B cell (primary cell): Measurements from ENCODE around the gene TTYH3.

Experiments
- EZH2 ChIP-seq: IDR thresholded peaks from 2 replicates; pipeline ENCODE4 v1.6.1; 2012; ENCODE audit warnings: borderline replicate concordance, low read depth, mild to moderate bottlenecking, moderate library complexity, low read length; ENCODE audit not compliant: insufficient read depth, poor library complexity, severe bottlenecking
- TF ChIP-seq, protein P1 (sequence below): fragments of 200-600 bp; IDR thresholded peaks from one replicate; pipeline ENCODE4 v1.8.0; 2022; ENCODE audit warnings: antibody characterized with exemption, mild to moderate bottlenecking

DNA sequence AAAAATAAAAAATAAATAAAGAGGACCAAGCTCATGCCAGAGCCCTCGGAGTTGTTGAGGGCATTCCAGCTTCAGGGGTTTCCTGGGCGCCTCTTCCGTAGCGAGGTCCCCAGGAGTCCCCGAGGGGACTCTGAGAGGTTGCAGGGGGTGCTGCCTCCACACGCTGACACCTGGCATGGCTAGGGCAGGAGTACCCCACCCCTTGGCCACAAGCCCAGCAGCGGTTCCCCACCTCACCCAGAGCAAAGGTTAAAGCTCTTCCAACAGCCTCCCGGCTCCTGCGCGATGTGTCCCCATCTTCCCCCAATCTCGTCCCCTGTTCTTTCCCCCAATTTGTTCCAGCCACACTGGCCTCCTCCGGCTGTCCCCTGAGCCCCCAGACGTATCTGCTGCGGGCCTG lies 60.8 kb downstream of the TTYH3 start:
- TF ChIP-seq, protein P1, sequence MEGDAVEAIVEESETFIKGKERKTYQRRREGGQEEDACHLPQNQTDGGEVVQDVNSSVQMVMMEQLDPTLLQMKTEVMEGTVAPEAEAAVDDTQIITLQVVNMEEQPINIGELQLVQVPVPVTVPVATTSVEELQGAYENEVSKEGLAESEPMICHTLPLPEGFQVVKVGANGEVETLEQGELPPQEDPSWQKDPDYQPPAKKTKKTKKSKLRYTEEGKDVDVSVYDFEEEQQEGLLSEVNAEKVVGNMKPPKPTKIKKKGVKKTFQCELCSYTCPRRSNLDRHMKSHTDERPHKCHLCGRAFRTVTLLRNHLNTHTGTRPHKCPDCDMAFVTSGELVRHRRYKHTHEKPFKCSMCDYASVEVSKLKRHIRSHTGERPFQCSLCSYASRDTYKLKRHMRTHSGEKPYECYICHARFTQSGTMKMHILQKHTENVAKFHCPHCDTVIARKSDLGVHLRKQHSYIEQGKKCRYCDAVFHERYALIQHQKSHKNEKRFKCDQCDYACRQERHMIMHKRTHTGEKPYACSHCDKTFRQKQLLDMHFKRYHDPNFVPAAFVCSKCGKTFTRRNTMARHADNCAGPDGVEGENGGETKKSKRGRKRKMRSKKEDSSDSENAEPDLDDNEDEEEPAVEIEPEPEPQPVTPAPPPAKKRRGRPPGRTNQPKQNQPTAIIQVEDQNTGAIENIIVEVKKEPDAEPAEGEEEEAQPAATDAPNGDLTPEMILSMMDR, result no peak
- TF ChIP-seq EZH2, result no peak
